Calu3 (cell line): ENCODE results near the gene LRIT1. TPM values are rescaled to one million over a fixed set of nuclear protein-coding genes. Genes with fewer than 3 reads are reported as not detected.

Source experiments
- BruUV-seq: library from RNA; stranded (reverse); fragments of 400-500 nt; replicated peaks from 2 replicates; lab custom pipeline; 2021; lab: Mats Ljungman, UMichigan
- CTCF ChIA-PET: fragments of 300-600 bp; sonication (Branson Sonifier 250); formaldehyde crosslinking; loops from one replicate; lab custom pipeline; 2022; ENCODE audit warnings: antibody characterized with exemption; lab: Charles Lee
- DNase-seq: peaks from one replicate; pipeline ENCODE4 v3.0.0; 2022
- H3K27ac Mint-ChIP-seq: one replicate; pipeline ENCODE4 v1.8.0; 2022; ENCODE audit warnings: mixed read lengths; ENCODE audit not compliant: unreplicated experiment
- H3K27me3 Mint-ChIP-seq: one replicate; pipeline ENCODE4 v1.8.0; 2022; ENCODE audit warnings: mixed read lengths; ENCODE audit not compliant: unreplicated experiment
- H3K36me3 Mint-ChIP-seq: one replicate; pipeline ENCODE4 v1.8.0; 2022; ENCODE audit warnings: mild to moderate bottlenecking, moderate library complexity, mixed read lengths; ENCODE audit not compliant: insufficient read depth, unreplicated experiment
- H3K4me1 Mint-ChIP-seq: one replicate; pipeline ENCODE4 v1.8.0; 2022; ENCODE audit warnings: mild to moderate bottlenecking, low read depth, mixed read lengths; ENCODE audit not compliant: unreplicated experiment
- H3K4me3 Mint-ChIP-seq: one replicate; pipeline ENCODE4 v1.8.0; 2022; ENCODE audit warnings: mild to moderate bottlenecking, low read depth, moderate library complexity, mixed read lengths; ENCODE audit not compliant: unreplicated experiment
- H3K9me3 Mint-ChIP-seq: one replicate; pipeline ENCODE4 v1.8.0; 2022; ENCODE audit warnings: low read depth, mixed read lengths; ENCODE audit not compliant: unreplicated experiment
- intact Hi-C: fragments of 100-400 bp; cut with micrococcal nuclease; formaldehyde crosslinking; loops from one replicate; pipeline ENCODE4 v1.10.0; 2022; ENCODE audit not compliant: unreplicated experiment
- total RNA-seq: library from RNA; stranded (reverse); gene quantifications from 2 replicates; pipeline ENCODE4 v1.2.3, GENCODE V29; 2022
- TF ChIP-seq, protein P1 (sequence below): fragments of 200-600 bp; IDR thresholded peaks from one replicate; pipeline ENCODE4 v1.8.0; 2022; ENCODE audit warnings: antibody characterized with exemption; ENCODE audit not compliant: unreplicated experiment

LRIT1 gene
- total RNA-seq, 1 experiment from 2014 or later = not detected

DNA sequence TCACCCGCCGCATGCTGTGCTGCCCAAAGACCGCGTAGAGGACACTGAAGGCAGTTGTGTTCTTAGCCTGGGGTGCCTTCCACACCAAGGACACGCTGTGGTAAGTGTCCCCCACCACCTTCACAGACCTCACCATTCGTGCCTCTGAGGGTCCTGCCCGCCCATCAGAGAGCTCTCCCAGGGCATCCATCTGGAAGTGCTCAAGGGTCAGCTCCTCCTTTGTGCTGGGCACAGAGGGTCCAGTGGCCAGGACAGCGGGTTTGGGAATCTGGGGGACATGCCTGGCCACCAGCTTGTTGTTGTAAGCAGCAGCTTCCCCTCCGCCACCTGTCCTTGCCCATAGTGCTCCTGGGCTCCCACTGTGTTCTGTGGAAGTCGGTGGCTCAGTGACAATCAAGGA, 9.0 kb downstream of the LRIT1 start:
- Mint-ChIP-seq H3K27ac (no peak overlapping the region), H3K4me3 (no peak overlapping the region), H3K4me1 (no peaks in the 10 kb centered on the region), H3K36me3 (no peaks in the 10 kb centered on the region), H3K9me3 (no peaks in the 10 kb centered on the region), H3K27me3 (peaks cover 30% of the 10 kb centered on the region)
- BruUV-seq = no TSS peak
- TF ChIP-seq, protein P1, sequence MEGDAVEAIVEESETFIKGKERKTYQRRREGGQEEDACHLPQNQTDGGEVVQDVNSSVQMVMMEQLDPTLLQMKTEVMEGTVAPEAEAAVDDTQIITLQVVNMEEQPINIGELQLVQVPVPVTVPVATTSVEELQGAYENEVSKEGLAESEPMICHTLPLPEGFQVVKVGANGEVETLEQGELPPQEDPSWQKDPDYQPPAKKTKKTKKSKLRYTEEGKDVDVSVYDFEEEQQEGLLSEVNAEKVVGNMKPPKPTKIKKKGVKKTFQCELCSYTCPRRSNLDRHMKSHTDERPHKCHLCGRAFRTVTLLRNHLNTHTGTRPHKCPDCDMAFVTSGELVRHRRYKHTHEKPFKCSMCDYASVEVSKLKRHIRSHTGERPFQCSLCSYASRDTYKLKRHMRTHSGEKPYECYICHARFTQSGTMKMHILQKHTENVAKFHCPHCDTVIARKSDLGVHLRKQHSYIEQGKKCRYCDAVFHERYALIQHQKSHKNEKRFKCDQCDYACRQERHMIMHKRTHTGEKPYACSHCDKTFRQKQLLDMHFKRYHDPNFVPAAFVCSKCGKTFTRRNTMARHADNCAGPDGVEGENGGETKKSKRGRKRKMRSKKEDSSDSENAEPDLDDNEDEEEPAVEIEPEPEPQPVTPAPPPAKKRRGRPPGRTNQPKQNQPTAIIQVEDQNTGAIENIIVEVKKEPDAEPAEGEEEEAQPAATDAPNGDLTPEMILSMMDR = no peak
- intact Hi-C loops = no loop called here
- CTCF ChIA-PET = no interaction called here
- no peak for DNase-seq

DNA sequence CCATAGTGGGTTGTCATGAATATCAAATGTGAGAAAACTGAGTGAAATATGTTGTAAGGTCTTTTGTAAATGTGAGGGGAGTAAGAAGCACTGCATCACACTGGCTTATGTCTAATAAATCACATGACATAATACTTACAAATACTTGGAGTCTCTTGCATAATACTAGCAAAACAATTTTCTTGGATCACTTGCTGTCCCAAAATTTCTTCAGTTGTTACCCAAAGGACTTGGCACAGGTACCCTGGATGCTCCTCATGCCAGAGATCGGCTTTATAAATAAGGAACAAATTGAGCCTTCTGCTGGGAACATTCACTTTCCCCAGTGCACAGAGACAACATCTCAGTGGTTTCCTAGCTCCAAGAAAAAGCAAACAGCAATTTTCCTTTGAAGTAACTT, 11.0 kb downstream of the LRIT1 start:
- no peak for DNase-seq
- Mint-ChIP-seq H3K36me3 (no peaks in the 10 kb centered on the region), H3K27ac (no peak overlapping the region), H3K4me1 (no peaks in the 10 kb centered on the region), H3K4me3 (no peak overlapping the region), H3K27me3 (peaks cover 49% of the 10 kb centered on the region), H3K9me3 (no peaks in the 10 kb centered on the region)
- TF ChIP-seq, protein P1 = no peak
- CTCF ChIA-PET = no interaction called here
- no TSS peak for BruUV-seq
- intact Hi-C loops = no loop called here

DNA sequence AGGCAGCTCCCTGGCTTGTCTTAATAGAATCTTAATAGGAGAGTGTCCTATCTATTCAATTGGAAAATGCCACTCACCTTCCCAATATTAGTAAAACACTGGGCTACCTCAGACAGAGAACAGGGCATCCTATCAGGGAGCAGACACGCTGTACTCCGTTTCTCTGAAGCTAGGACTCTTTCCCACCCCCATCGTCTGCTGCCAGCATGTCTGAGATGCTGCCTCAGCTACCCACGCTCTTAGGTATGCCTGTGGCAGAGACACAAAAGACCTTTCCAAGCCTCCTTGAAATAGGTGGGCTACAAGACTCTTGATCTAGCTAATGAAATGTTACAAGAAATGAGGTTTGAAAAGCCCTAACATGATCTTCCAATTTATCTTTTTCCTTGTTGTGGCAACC, 13.5 kb downstream of the LRIT1 start:
- Mint-ChIP-seq H3K27me3 (peaks cover 56% of the 10 kb centered on the region), H3K4me1 (no peaks in the 10 kb centered on the region), H3K4me3 (no peak overlapping the region), H3K36me3 (no peaks in the 10 kb centered on the region), H3K27ac (no peak overlapping the region), H3K9me3 (no peaks in the 10 kb centered on the region)
- DNase-seq = no peak
- intact Hi-C loops = no loop called here
- no TSS peak for BruUV-seq
- CTCF ChIA-PET = no interaction called here
- TF ChIP-seq, protein P1 = no peak

DNA sequence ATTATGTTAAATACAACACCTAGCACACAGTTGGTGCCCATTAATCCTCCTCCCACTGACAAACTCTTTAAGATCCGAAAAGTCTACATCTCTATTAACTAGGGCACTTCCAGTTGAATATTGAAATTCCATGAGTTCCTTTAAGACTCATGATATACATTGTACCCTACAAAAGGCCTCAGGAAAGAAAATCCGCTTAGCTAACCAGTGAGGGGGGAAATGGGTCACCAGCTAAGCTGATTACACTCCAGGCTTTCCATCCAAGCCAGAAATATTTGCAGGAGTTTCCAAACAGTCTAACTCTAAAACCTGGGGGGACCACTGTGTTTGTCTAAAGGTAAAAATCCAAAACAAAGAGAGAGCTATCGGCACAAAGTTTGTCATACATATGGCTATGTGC, 14.7 kb downstream of the LRIT1 start:
- intact Hi-C loops = no loop called here
- Mint-ChIP-seq H3K27me3 (peaks cover 54% of the 10 kb centered on the region), H3K9me3 (no peaks in the 10 kb centered on the region), H3K27ac (no peak overlapping the region), H3K4me3 (no peak overlapping the region), H3K36me3 (no peaks in the 10 kb centered on the region), H3K4me1 (no peaks in the 10 kb centered on the region)
- TF ChIP-seq, protein P1 = no peak
- no peak for DNase-seq
- CTCF ChIA-PET = no interaction called here
- no TSS peak for BruUV-seq
